ENCODE measurements around the gene SLC9A9. TPM values are rescaled to one million over a fixed set of nuclear protein-coding genes. Genes with fewer than 3 reads are reported as not detected.

Gene SLC9A9
- total RNA-seq, 1 experiment from 2014 or later = 2.2 TPM

- H3K27ac Mint-ChIP-seq (ENCODE audit: low read depth, unreplicated experiment) = no peak overlapping the region
- CTCF ChIA-PET = no interaction called here
- TF ChIP-seq, protein P1, sequence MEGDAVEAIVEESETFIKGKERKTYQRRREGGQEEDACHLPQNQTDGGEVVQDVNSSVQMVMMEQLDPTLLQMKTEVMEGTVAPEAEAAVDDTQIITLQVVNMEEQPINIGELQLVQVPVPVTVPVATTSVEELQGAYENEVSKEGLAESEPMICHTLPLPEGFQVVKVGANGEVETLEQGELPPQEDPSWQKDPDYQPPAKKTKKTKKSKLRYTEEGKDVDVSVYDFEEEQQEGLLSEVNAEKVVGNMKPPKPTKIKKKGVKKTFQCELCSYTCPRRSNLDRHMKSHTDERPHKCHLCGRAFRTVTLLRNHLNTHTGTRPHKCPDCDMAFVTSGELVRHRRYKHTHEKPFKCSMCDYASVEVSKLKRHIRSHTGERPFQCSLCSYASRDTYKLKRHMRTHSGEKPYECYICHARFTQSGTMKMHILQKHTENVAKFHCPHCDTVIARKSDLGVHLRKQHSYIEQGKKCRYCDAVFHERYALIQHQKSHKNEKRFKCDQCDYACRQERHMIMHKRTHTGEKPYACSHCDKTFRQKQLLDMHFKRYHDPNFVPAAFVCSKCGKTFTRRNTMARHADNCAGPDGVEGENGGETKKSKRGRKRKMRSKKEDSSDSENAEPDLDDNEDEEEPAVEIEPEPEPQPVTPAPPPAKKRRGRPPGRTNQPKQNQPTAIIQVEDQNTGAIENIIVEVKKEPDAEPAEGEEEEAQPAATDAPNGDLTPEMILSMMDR (IDR thresholded peaks at IDR 0.05; ENCODE audit: unreplicated experiment) = no peak
- POLR2A ChIA-PET = no interaction called here
- no TSS peak for BruUV-seq (replicated peaks)
- H3K4me3 Mint-ChIP-seq (ENCODE audit: unreplicated experiment) = no peak overlapping the region
- intact Hi-C loops (cut with micrococcal nuclease) = no loop called here
- no peaks in the 10 kb centered on the region for H3K27me3 Mint-ChIP-seq (ENCODE audit: insufficient read depth, unreplicated experiment)
- no peaks in the 10 kb centered on the region for H3K36me3 Mint-ChIP-seq (ENCODE audit: insufficient read depth, unreplicated experiment)
- H3K9me3 Mint-ChIP-seq (ENCODE audit: unreplicated experiment) = peaks cover 8% of the 10 kb centered on the region
- no peak for DNase-seq (ENCODE audit: unreplicated experiment)
- H3K4me1 Mint-ChIP-seq (ENCODE audit: insufficient read depth, unreplicated experiment) = peaks cover 9% of the 10 kb centered on the region
These were observed 285.5 kb downstream of the SLC9A9 start for GRCh38 chr3:143562789-143563188.

DNA sequence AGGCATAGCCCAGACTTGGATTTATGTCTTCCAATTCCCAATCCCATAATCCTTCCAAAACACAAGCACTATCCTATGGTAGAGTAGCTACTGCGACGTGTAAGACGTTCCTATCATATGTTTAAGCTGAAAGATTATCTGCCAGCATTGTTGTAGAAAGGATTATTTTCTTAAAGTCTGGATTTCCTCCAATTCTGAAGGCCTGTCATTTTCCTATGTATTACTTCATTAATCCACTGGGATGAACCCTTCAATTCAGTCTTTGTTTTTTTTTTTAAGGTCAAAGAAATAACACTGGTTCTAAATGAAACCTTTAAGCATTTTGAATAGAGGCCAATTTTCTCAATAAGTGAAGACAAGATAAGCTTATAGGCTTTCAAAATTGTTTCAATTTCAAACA is 289.0 kb downstream of the SLC9A9 start:
- H3K36me3 Mint-ChIP-seq (ENCODE audit: insufficient read depth, unreplicated experiment) = no peaks in the 10 kb centered on the region
- no peak for DNase-seq (ENCODE audit: unreplicated experiment)
- no peaks in the 10 kb centered on the region for H3K4me1 Mint-ChIP-seq (ENCODE audit: insufficient read depth, unreplicated experiment)
- H3K9me3 Mint-ChIP-seq (ENCODE audit: unreplicated experiment) = peaks cover 8% of the 10 kb centered on the region
- H3K27me3 Mint-ChIP-seq (ENCODE audit: insufficient read depth, unreplicated experiment) = no peaks in the 10 kb centered on the region
- no peak overlapping the region for H3K27ac Mint-ChIP-seq (ENCODE audit: low read depth, unreplicated experiment)
- TF ChIP-seq, protein P1 (IDR thresholded peaks at IDR 0.05; ENCODE audit: unreplicated experiment) = no peak
- CTCF ChIA-PET = no interaction called here
- no peak overlapping the region for H3K4me3 Mint-ChIP-seq (ENCODE audit: unreplicated experiment)
- intact Hi-C loops (cut with micrococcal nuclease) = no loop called here
- no TSS peak for BruUV-seq (replicated peaks)
- POLR2A ChIA-PET = interaction anchor here (0.9 to 1.1 kb wide), 2 partner anchors 11 to 20 kb away, joined by 3 read pairs; no protein-coding TSS in a partner anchor

DNA sequence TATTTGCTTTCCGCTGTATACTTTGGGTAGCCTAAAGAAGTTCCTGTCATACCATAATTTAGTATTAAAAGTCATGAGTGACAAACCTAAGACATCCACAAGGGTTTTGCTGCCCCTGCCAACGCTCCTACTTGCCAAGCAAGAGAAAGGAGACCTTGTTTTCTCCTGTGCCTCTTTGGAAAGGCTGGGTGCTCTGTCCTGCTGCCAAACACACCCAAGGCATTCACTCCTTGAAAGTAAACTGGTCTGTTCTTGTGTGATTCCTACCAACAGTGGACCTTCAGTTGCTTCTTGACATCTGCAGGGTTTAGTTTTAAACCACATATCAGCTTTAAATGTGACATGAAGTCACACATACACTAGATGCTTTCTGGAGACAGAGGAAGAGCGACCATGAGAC is 295.4 kb downstream of the SLC9A9 start:
- Mint-ChIP-seq H3K36me3 (ENCODE audit: insufficient read depth, unreplicated experiment) (no peaks in the 10 kb centered on the region), H3K27ac (ENCODE audit: low read depth, unreplicated experiment) (no peak overlapping the region), H3K9me3 (ENCODE audit: unreplicated experiment) (no peaks in the 10 kb centered on the region), H3K4me3 (ENCODE audit: unreplicated experiment) (no peak overlapping the region), H3K4me1 (ENCODE audit: insufficient read depth, unreplicated experiment) (no peaks in the 10 kb centered on the region), H3K27me3 (ENCODE audit: insufficient read depth, unreplicated experiment) (no peaks in the 10 kb centered on the region)
- no peak for DNase-seq (ENCODE audit: unreplicated experiment)
- BruUV-seq (replicated peaks) = no TSS peak
- intact Hi-C loops (cut with micrococcal nuclease) = no loop called here
- TF ChIP-seq, protein P1 (IDR thresholded peaks at IDR 0.05; ENCODE audit: unreplicated experiment) = no peak
- CTCF ChIA-PET = interaction anchor here (0.6 to 1.0 kb wide), 2 partner anchors 41 to 61 kb away, joined by 3 read pairs; no protein-coding TSS in a partner anchor
- POLR2A ChIA-PET = interaction anchor here (1.0 kb wide), 1 partner anchor 24 kb away, joined by 3 read pairs; no protein-coding TSS in a partner anchor

DNA sequence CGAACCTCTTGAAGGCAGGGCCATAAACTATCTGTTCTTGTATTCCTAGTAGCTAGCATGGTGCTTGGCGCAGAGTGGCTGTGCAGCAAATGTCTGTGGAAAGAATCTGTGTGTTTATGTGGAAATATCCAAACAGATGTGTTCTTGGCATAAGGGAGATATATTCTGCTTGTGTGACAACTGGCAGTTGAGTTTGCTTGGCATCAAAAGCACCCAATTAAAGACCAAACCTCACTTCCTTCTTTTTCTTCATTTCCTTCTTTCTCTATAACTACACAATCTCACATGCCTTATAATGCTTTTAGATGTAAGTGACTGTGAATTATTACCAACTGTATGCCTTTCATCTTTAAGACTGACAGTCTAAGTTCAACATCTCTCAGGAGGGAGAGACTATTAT is 296.5 kb downstream of the SLC9A9 start:
- POLR2A ChIA-PET = no interaction called here
- no peaks in the 10 kb centered on the region for H3K27me3 Mint-ChIP-seq (ENCODE audit: insufficient read depth, unreplicated experiment)
- intact Hi-C loops (cut with micrococcal nuclease) = no loop called here
- no peak overlapping the region for H3K4me3 Mint-ChIP-seq (ENCODE audit: unreplicated experiment)
- H3K4me1 Mint-ChIP-seq (ENCODE audit: insufficient read depth, unreplicated experiment) = no peaks in the 10 kb centered on the region
- TF ChIP-seq, protein P1 (IDR thresholded peaks at IDR 0.05; ENCODE audit: unreplicated experiment) = no peak
- no peak for DNase-seq (ENCODE audit: unreplicated experiment)
- H3K36me3 Mint-ChIP-seq (ENCODE audit: insufficient read depth, unreplicated experiment) = no peaks in the 10 kb centered on the region
- H3K9me3 Mint-ChIP-seq (ENCODE audit: unreplicated experiment) = peaks cover 9% of the 10 kb centered on the region
- no peak overlapping the region for H3K27ac Mint-ChIP-seq (ENCODE audit: low read depth, unreplicated experiment)
- no TSS peak for BruUV-seq (replicated peaks)
- CTCF ChIA-PET = interaction anchor here (0.6 kb wide), 1 partner anchor 245 kb away, joined by 3 read pairs; no protein-coding TSS in a partner anchor

Measured in MCF 10A (cell line).